Mucosa of descending colon (tissue), 3 donors: Measurements from ENCODE around the gene LACTB. TPM values are rescaled to one million over a fixed set of nuclear protein-coding genes. Genes with fewer than 3 reads are reported as not detected.

Experiments
- ATAC-seq: fragments of 200-7000 bp; cut with Tn5 transposase; one replicate; pipeline ENCODE4 v1.9.1; 2020; ENCODE audit warnings: mild to moderate bottlenecking, moderate library complexity
- DNase-seq, 3 donors: peaks; one replicate each; pipeline ENCODE4 v3.0.0-alpha.2; 2020
- H3K36me3 ChIP-seq: fragments of 200-600 bp; one replicate; pipeline ENCODE4 v1.8.0; 2021; ENCODE audit warnings: low read depth, mild to moderate bottlenecking
- H3K4me1 ChIP-seq: fragments of 200-600 bp; one replicate; pipeline ENCODE4 v1.8.0; 2021; ENCODE audit warnings: low read depth, mild to moderate bottlenecking
- H3K4me3 ChIP-seq: fragments of 200-600 bp; one replicate; pipeline ENCODE4 v1.8.0; 2021; ENCODE audit warnings: mild to moderate bottlenecking
- H3K9me3 ChIP-seq: fragments of 200-600 bp; one replicate; pipeline ENCODE4 v1.8.0; 2021; ENCODE audit warnings: mild to moderate bottlenecking
- CTCF ChIP-seq: fragments of 200-600 bp; IDR thresholded peaks from one replicate; pipeline ENCODE4 v1.8.0; 2022; ENCODE audit warnings: antibody characterized with exemption, mild to moderate bottlenecking
- intact Hi-C, 2 donors: fragments of 100-400 bp; cut with DNase I in 1 of 2; cut with micrococcal nuclease in 1 of 2; formaldehyde crosslinking; loops; one replicate each; pipeline versions ENCODE4 v1.11.0 to v1.11.1; 2022; cut with DNase I, micrococcal nuclease
- total RNA-seq, 3 donors: library from RNA; stranded (reverse); fragmentation: NEBNext Ultra II Directional in 2 of 3; extraction: Animal tissue kit (Norgen Biotek cat#: 25700) in 2 of 3; gene quantifications; one replicate each; pipeline versions ENCODE4 v1.2.1 to v1.2.4, GENCODE V29; 2021 to 2023
- donor health status: DM: no; HTN: no; CAD: no; lungs with moderate emphysema.
- donor health status: DM: no; HTN: no; CAD: no.
- donor health status: DM: no; HTN: yes; CAD: no.

LACTB gene
- total RNA-seq, 3 donors from 2014 or later: 19.8 to 24.0 (median 21.1) TPM

GRCh38 chr15:63122002-63122875 is 578 bp downstream of the LACTB start:
- peak overlapping the region; percentile 98 for H3K4me3 ChIP-seq
- peak; percentile 98 for ATAC-seq
- peak; percentile 21 for TF ChIP-seq CTCF
- peaks cover 10% of the 10 kb centered on the region for H3K9me3 ChIP-seq
- peak; percentile 80 to 92 (median 85) for DNase-seq
- peaks cover 2% of the 10 kb centered on the region for H3K4me1 ChIP-seq
- intact Hi-C loops: no loop called here
- no peaks in the 10 kb centered on the region for H3K36me3 ChIP-seq

DNA sequence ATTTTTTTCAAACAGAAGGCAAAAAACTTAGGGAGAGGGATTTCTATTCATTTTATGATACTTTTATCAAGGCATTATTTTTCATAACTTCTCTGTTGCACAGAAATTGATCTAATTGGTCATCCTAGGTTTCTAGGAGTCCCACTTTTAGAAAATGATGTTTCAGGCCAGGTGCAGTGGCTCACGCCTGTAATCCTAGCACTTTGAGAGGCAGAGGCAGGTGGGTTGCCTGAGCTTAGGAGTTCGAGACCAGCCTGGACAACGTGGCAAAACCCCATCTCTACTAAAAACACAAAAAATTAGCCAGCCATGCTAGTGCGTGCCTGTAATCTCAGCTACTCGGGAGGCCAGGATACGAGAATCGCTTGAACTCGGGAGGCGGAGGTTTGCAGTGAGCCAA is 2.8 kb downstream of the LACTB start:
- Histone ChIP-seq H3K4me3 (no peak overlapping the region), H3K36me3 (no peaks in the 10 kb centered on the region), H3K9me3 (peaks cover 5% of the 10 kb centered on the region), H3K4me1 (peaks cover 2% of the 10 kb centered on the region)
- intact Hi-C loops: no loop called here
- no peak for TF ChIP-seq CTCF
- DNase-seq (no peak), ATAC-seq (no peak)

DNA sequence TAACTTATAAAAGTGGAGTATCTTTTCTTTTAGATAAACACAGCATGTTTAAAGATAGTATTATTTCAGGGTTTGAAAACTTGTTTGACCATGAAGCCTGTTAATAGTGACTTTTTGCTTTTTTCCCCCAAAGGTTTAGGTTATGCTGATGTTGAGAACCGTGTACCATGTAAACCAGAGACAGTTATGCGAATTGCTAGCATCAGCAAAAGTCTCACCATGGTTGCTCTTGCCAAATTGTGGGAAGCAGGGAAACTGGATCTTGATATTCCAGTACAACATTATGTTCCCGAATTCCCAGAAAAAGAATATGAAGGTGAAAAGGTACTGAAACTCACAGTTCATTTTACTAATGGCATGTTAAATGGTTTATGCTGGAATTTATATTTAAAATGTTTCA is 5.1 kb downstream of the LACTB start:
- no peak for TF ChIP-seq CTCF
- intact Hi-C loops: no loop called here
- DNase-seq (no peak), ATAC-seq (no peak)
- Histone ChIP-seq H3K9me3 (no peaks in the 10 kb centered on the region), H3K4me1 (no peaks in the 10 kb centered on the region), H3K36me3 (no peaks in the 10 kb centered on the region), H3K4me3 (no peak overlapping the region)

GRCh38 chr15:63133786-63134185 is 12.1 kb downstream of the LACTB start:
- intact Hi-C loops: no loop called here
- Histone ChIP-seq H3K4me3 (no peak overlapping the region), H3K36me3 (no peaks in the 10 kb centered on the region), H3K4me1 (no peaks in the 10 kb centered on the region), H3K9me3 (no peaks in the 10 kb centered on the region)
- no peak for ATAC-seq
- no peak for DNase-seq
- no peak for TF ChIP-seq CTCF

- H3K9me3 ChIP-seq: no peaks in the 10 kb centered on the region
- DNase-seq (no peak), ATAC-seq (no peak)
- H3K36me3 ChIP-seq: no peaks in the 10 kb centered on the region
- TF ChIP-seq CTCF: no peak
- H3K4me3 ChIP-seq: no peak overlapping the region
- H3K4me1 ChIP-seq: no peaks in the 10 kb centered on the region
- intact Hi-C loops: no loop called here
Measured at GRCh38 chr15:63134245-63134985, 12.8 kb downstream of the LACTB start.
